WERI-Rb-1 (cell line): ENCODE results near the gene CNTNAP2.

Experiments
- DNase-seq: peaks from one replicate; pipeline ENCODE4 v3.0.0-alpha.2; 2020
- H3K27ac ChIP-seq: fragments of 250-450 bp; sonication (Bioruptor Pico); 2 replicates; pipeline ENCODE4 v1.5.1; 2020; ENCODE audit warnings: mild to moderate bottlenecking, moderate library complexity
- H3K27me3 ChIP-seq: fragments of 250-450 bp; sonication (Bioruptor Pico); 2 replicates; pipeline ENCODE4 v1.5.1; 2021; ENCODE audit warnings: mild to moderate bottlenecking, low read depth, moderate library complexity; ENCODE audit not compliant: insufficient read depth, severe bottlenecking
- H3K36me3 ChIP-seq: fragments of 250-450 bp; sonication (Bioruptor Pico); 2 replicates; pipeline ENCODE4 v1.5.1; 2020; ENCODE audit warnings: mild to moderate bottlenecking, moderate library complexity
- H3K4me3 ChIP-seq: 2 replicates; pipeline ENCODE4 v1.5.1; 2011; ENCODE audit warnings: low read depth, mild to moderate bottlenecking, control low read depth, low read length
- H3K9me3 ChIP-seq: fragments of 250-450 bp; sonication (Bioruptor Pico); 2 replicates; pipeline ENCODE4 v1.5.1; 2021; ENCODE audit warnings: mild to moderate bottlenecking, moderate library complexity; ENCODE audit not compliant: severe bottlenecking
- CTCF ChIP-seq: IDR thresholded peaks from 2 replicates; pipeline ENCODE4 v1.5.1; 2011; ENCODE audit warnings: low read depth, mild to moderate bottlenecking, control low read depth, inconsistent platforms, low read length

The CNTNAP2 gene

DNA sequence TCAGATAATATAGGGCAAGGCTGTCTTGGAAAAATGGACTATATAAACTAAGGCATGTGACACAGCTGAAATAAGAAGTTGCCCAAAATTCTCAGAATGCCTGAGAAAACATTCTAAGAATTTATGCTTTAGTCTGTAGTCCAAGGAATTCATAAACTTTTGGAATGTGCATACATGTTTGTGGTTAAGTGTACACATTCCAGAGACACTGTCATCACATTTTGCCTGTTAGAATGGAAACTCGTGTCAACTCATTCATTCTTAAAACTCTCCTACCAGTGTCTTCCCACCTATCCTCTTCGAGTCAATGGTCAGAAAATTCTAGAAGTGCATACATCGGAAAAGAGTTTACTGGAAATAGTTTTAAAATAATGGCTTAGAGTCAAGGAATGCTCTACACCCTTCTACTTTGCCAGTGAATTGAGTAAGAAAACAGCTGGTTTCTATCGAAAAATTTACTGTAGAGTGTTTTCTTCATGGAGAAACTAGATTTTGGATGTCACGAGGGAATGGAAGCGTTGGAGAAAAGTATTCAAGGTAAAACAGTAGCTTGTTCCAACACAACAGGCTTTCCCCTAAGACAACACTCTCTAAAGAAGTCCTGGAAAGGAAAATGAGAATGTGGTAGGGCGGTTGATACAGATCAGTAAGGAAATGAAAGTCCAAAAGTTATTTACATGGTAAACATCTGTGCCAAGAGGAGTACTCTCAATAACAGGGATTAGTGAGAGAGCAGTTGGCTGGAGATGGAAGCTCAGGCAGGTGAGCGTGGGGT lies 1296.4 kb downstream of the CNTNAP2 start:
- DNase-seq = no peak
- no peak overlapping the region for H3K27ac ChIP-seq
- H3K4me3 ChIP-seq = no peak overlapping the region
- no peak for TF ChIP-seq CTCF
- H3K36me3 ChIP-seq = no peaks in the 10 kb centered on the region
- H3K9me3 ChIP-seq = no peaks in the 10 kb centered on the region
- no peaks in the 10 kb centered on the region for H3K27me3 ChIP-seq

GRCh38 chr7:147413557-147413870 lies 1296.9 kb downstream of the CNTNAP2 start:
- H3K9me3 ChIP-seq = no peaks in the 10 kb centered on the region
- no peak for DNase-seq
- no peaks in the 10 kb centered on the region for H3K36me3 ChIP-seq
- H3K27me3 ChIP-seq = no peaks in the 10 kb centered on the region
- H3K4me3 ChIP-seq = no peak overlapping the region
- no peak overlapping the region for H3K27ac ChIP-seq
- no peak for TF ChIP-seq CTCF

GRCh38 chr7:147415991-147416390 lies 1299.4 kb downstream of the CNTNAP2 start:
- Histone ChIP-seq H3K27me3 (no peaks in the 10 kb centered on the region), H3K9me3 (no peaks in the 10 kb centered on the region), H3K36me3 (no peaks in the 10 kb centered on the region), H3K4me3 (no peak overlapping the region), H3K27ac (no peak overlapping the region)
- no peak for TF ChIP-seq CTCF
- DNase-seq = no peak

- H3K9me3 ChIP-seq = no peaks in the 10 kb centered on the region
- DNase-seq = no peak
- no peaks in the 10 kb centered on the region for H3K27me3 ChIP-seq
- H3K27ac ChIP-seq = no peak overlapping the region
- no peak for TF ChIP-seq CTCF
- no peaks in the 10 kb centered on the region for H3K36me3 ChIP-seq
- no peak overlapping the region for H3K4me3 ChIP-seq
These were observed 1302.4 kb downstream of the CNTNAP2 start for GRCh38 chr7:147418966-147419365.

DNA sequence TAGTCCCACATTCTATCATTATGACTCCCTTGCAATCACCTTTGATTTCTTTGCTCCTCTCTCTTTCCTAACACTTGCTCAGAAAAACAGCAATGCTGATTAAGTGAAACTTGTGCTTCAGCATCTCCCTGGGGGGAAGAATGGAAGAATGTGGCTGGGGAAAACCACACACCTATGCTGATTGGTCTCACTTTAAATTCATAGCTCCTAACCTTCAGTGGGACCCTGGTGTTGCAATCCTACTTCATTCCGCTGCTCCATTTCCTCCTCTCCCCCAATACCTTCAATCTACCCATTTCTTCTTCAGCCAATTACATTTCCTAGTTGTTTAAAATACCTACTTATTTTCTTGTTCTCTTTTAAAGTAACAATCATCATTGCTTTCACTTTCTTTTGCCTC lies 1307.3 kb downstream of the CNTNAP2 start:
- TF ChIP-seq CTCF = no peak
- Histone ChIP-seq H3K9me3 (no peaks in the 10 kb centered on the region), H3K36me3 (no peaks in the 10 kb centered on the region), H3K27me3 (no peaks in the 10 kb centered on the region), H3K4me3 (no peak overlapping the region), H3K27ac (no peak overlapping the region)
- DNase-seq = no peak

DNA sequence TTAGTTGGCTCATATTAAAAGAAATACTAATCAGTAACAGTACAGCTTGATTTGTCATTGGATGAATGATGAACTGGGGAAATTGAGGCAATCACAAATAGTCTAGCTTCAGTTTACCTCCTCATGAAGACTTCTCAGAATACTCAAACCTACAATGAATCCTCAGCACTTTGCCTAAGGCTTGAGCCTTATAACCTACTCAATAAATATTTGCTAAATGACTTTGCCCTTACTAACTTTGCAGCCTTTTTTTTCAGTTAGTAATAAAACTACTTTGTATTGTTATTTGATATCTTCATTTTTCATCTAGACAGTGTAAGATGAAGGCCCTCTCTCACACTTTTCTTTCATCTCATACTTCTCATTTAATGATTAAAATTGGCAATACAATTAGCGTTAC lies 1311.5 kb downstream of the CNTNAP2 start:
- DNase-seq = no peak
- Histone ChIP-seq H3K27ac (no peak overlapping the region), H3K27me3 (no peaks in the 10 kb centered on the region), H3K36me3 (no peaks in the 10 kb centered on the region), H3K9me3 (no peaks in the 10 kb centered on the region), H3K4me3 (no peak overlapping the region)
- no peak for TF ChIP-seq CTCF
